ENCODE results near the gene EPHA6. TPM values are rescaled to one million over a fixed set of nuclear protein-coding genes. Genes with fewer than 3 reads are reported as not detected.

The EPHA6 gene
- total RNA-seq, 1 experiment from 2014 or later, result 0.61 TPM

DNA sequence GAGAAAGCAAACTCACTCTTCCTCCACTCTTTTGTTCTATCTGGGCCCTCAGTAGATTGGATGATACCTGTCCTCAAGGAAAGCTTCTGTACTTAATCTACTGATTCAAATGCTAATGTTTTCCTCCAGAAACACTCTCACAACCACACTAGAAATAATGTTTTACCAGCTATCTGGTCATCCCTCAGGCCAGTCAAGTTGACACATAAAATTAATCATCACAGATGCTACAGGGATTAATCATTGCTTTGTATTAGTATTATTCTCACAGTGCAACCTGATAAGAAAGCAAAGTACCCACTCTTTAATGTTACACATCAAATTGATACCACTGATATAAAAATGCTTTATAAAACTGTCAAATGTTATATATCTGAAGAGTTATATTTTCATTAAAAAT lies 897.3 kb downstream of the EPHA6 start:
- Histone ChIP-seq H4K91ac (ENCODE audit: insufficient read length, low read depth, low read length) (no peak overlapping the region), H3K79me2 (ENCODE audit: insufficient read depth, low read length) (no peaks in the 10 kb centered on the region), H3K4me1 (ENCODE audit: insufficient read depth, low read length) (no peaks in the 10 kb centered on the region), H3K18ac (ENCODE audit: insufficient read length, low read depth, low read length) (no peak overlapping the region), H2BK15ac (ENCODE audit: low read depth, low read length) (no peak overlapping the region), H3K4ac (ENCODE audit: low read depth, low read length) (no peak overlapping the region), H2AFZ (ENCODE audit: low read length) (no peak overlapping the region), H2BK20ac (ENCODE audit: low read depth, low read length, poor library complexity, severe bottlenecking) (no peak overlapping the region), H3K9me3 (ENCODE audit: control insufficient read depth, low read depth, low read length) (no peaks in the 10 kb centered on the region), H2BK12ac (ENCODE audit: insufficient read length, low read depth, low read length) (no peak overlapping the region), H3K23me2 (ENCODE audit: insufficient read length, low read depth, low read length, poor library complexity, severe bottlenecking) (no peaks in the 10 kb centered on the region), H3K4me2 (ENCODE audit: insufficient read depth, insufficient read length, low read length) (no peak overlapping the region), H3K23ac (ENCODE audit: insufficient read length, low read depth, low read length) (no peak overlapping the region), H2AK5ac (ENCODE audit: insufficient read length, low read length) (no peak overlapping the region), H2BK5ac (ENCODE audit: insufficient read length, low read length) (no peak overlapping the region), H3K27ac (ENCODE audit: insufficient read length, low read depth, low read length) (no peak overlapping the region), H4K8ac (replicated peaks; ENCODE audit: insufficient read length, low read depth, low read length) (no peak overlapping the region), H3K56ac (ENCODE audit: insufficient read length, low read depth, low read length) (no peak overlapping the region), H4K5ac (ENCODE audit: insufficient read length, low read depth, low read length) (no peak overlapping the region), H3T11ph (ENCODE audit: low read length) (no peak overlapping the region), H4K20me1 (ENCODE audit: control insufficient read depth, insufficient read depth, insufficient read length) (no peaks in the 10 kb centered on the region), H3K79me1 (ENCODE audit: insufficient read depth, low read depth, low read length, poor library complexity, severe bottlenecking) (no peaks in the 10 kb centered on the region), H2BK120ac (ENCODE audit: low read depth, low read length, poor library complexity, severe bottlenecking) (no peak overlapping the region), H3K9ac (ENCODE audit: extremely low read depth, insufficient read length, low read length) (no peak overlapping the region), H3K14ac (ENCODE audit: insufficient read depth, low read length) (no peak overlapping the region), H3K27me3 (ENCODE audit: insufficient read depth, low read length) (no peaks in the 10 kb centered on the region)
- peaks cover 11 to 12% of the 10 kb centered on the region in 2 experiments for H3K4me1 Mint-ChIP-seq
- H3K9me3 Mint-ChIP-seq, result peaks cover 12 to 23% of the 10 kb centered on the region in 2 experiments
- TF ChIP-seq, protein P1, sequence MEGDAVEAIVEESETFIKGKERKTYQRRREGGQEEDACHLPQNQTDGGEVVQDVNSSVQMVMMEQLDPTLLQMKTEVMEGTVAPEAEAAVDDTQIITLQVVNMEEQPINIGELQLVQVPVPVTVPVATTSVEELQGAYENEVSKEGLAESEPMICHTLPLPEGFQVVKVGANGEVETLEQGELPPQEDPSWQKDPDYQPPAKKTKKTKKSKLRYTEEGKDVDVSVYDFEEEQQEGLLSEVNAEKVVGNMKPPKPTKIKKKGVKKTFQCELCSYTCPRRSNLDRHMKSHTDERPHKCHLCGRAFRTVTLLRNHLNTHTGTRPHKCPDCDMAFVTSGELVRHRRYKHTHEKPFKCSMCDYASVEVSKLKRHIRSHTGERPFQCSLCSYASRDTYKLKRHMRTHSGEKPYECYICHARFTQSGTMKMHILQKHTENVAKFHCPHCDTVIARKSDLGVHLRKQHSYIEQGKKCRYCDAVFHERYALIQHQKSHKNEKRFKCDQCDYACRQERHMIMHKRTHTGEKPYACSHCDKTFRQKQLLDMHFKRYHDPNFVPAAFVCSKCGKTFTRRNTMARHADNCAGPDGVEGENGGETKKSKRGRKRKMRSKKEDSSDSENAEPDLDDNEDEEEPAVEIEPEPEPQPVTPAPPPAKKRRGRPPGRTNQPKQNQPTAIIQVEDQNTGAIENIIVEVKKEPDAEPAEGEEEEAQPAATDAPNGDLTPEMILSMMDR (conservative IDR thresholded peaks at IDR 0.05), result no peak
- peaks cover 10 to 24% (median 17%) of the 10 kb centered on the region in 3 experiments for H3K36me3 Mint-ChIP-seq (ENCODE audit: insufficient read depth in 1 of 3, low read depth in 3 of 3)
- no peak overlapping the region for H3K4me3 Mint-ChIP-seq
- no peak for DNase-seq
- H3K27me3 Mint-ChIP-seq (ENCODE audit: low read depth), result peaks cover 2% of the 10 kb centered on the region
- no peak overlapping the region for H3K27ac Mint-ChIP-seq
